Uterus (tissue), 2 donors: ENCODE measurements around the gene PRKN.

Experiments used
- POLR2A ChIP-seq, 2 donors: fragments of 450-650 bp; IDR thresholded peaks; one replicate each; pipeline ENCODE4 v1.6.1; 2016; ENCODE audit warnings: antibody characterized with exemption in 2 of 2, mild to moderate bottlenecking in 1 of 2, moderate library complexity in 1 of 2
- TF ChIP-seq, protein P1 (sequence below), 4 experiments: fragments of 200-600 bp in 2 of 4; fragments of 450-650 bp in 2 of 4; sonication (generic) in 2 of 4; IDR thresholded peaks; one replicate each; pipeline ENCODE4 v1.5.1; 2016 to 2019; ENCODE audit warnings: antibody characterized with exemption in 4 of 4, mild to moderate bottlenecking in 2 of 4, moderate library complexity in 1 of 4

DNA sequence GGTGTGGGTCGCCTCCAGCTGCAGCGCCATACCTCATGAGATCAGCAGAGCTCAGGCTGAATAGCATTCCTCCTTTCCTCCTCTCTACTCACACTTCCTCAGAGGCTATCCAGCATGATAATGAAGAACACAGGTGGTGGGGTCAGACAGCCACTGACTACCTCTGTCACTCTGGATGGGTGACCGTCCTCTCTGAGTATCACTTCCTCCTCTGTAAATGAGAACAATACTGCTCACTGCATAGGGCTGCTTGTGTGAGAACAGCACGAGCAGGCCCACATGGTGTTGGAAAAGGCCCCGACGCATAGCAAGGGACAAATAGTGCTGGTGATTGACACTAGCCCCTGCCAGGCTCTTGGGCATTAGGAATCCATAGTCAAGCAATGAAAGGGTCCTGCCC is 239.1 kb downstream of the PRKN start:
- no peak for TF ChIP-seq POLR2A (IDR thresholded peaks at IDR 0.05)
- TF ChIP-seq, protein P1, sequence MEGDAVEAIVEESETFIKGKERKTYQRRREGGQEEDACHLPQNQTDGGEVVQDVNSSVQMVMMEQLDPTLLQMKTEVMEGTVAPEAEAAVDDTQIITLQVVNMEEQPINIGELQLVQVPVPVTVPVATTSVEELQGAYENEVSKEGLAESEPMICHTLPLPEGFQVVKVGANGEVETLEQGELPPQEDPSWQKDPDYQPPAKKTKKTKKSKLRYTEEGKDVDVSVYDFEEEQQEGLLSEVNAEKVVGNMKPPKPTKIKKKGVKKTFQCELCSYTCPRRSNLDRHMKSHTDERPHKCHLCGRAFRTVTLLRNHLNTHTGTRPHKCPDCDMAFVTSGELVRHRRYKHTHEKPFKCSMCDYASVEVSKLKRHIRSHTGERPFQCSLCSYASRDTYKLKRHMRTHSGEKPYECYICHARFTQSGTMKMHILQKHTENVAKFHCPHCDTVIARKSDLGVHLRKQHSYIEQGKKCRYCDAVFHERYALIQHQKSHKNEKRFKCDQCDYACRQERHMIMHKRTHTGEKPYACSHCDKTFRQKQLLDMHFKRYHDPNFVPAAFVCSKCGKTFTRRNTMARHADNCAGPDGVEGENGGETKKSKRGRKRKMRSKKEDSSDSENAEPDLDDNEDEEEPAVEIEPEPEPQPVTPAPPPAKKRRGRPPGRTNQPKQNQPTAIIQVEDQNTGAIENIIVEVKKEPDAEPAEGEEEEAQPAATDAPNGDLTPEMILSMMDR (IDR thresholded peaks at IDR 0.05), result no peak
